ENCODE data around the gene IFNK.
A peak's percentile ranks its signal among the peaks of the same experiment; 100 is the strongest.

- peak in 3 of 4 donors; percentile 14 to 50 (median 37) for TF ChIP-seq POLR2AphosphoS5 (IDR thresholded peaks at IDR 0.05)
- no peak for TF ChIP-seq POLR2A (IDR thresholded peaks at IDR 0.05)
- TF ChIP-seq EP300 (IDR thresholded peaks at IDR 0.05), result no peak
Observed at GRCh38 chr9:27528886-27529315, 4.8 kb downstream of the IFNK start.
